Trophoblast cell (in vitro differentiated cells and primary cell): ENCODE measurements around the gene MEIOSIN.

Experiments used
- DNase-seq, 2 donors: peaks; one replicate each; pipeline ENCODE4 v3.0.0-alpha.2; 2016
- H2AFZ ChIP-seq: 2 replicates; pipeline ENCODE4 v1.6.1; 2013; ENCODE audit warnings: low read length, moderate library complexity, mild to moderate bottlenecking; ENCODE audit not compliant: insufficient read depth, poor library complexity
- H2AK5ac ChIP-seq: 2 replicates; pipeline ENCODE4 v1.6.1; 2013; ENCODE audit warnings: mild to moderate bottlenecking, low read length
- H2BK120ac ChIP-seq: 2 replicates; pipeline ENCODE4 v1.6.1; 2013; ENCODE audit warnings: low read length, mild to moderate bottlenecking, moderate library complexity; ENCODE audit not compliant: insufficient read depth, poor library complexity
- H2BK12ac ChIP-seq: 2 replicates; pipeline ENCODE4 v1.6.1; 2013; ENCODE audit warnings: mild to moderate bottlenecking, low read length, moderate library complexity
- H2BK5ac ChIP-seq: 2 replicates; pipeline ENCODE4 v1.6.1; 2013; ENCODE audit warnings: low read length, low read depth, moderate library complexity, mild to moderate bottlenecking; ENCODE audit not compliant: poor library complexity
- H3K14ac ChIP-seq: 2 replicates; pipeline ENCODE4 v1.6.1; 2013; ENCODE audit warnings: mild to moderate bottlenecking, low read length
- H3K18ac ChIP-seq: 2 replicates; pipeline ENCODE4 v1.6.1; 2013; ENCODE audit warnings: mild to moderate bottlenecking, low read length
- H3K23ac ChIP-seq: 2 replicates; pipeline ENCODE4 v1.6.1; 2013; ENCODE audit warnings: low read length
- H3K27ac ChIP-seq: 2 replicates; pipeline ENCODE4 v1.5.1; 2013; ENCODE audit warnings: low read depth, mild to moderate bottlenecking, inconsistent platforms, low read length, moderate library complexity
- H3K27me3 ChIP-seq: 2 replicates; pipeline ENCODE4 v1.6.1; 2013; ENCODE audit warnings: inconsistent platforms, mild to moderate bottlenecking, low read length, moderate library complexity; ENCODE audit not compliant: insufficient read depth
- H3K36me3 ChIP-seq, 2 experiments: 1 replicate in 1 of 2; 2 replicates in 1 of 2; pipeline ENCODE4 v1.6.1; 2013; ENCODE audit warnings: low read length in 2 of 2, mild to moderate bottlenecking in 2 of 2, moderate library complexity in 1 of 2; ENCODE audit not compliant: insufficient read depth in 2 of 2, control insufficient read depth in 1 of 2
- H3K4ac ChIP-seq: 2 replicates; pipeline ENCODE4 v1.6.1; 2013; ENCODE audit warnings: low read depth, mild to moderate bottlenecking, low read length, moderate library complexity
- H3K4me1 ChIP-seq, 2 experiments: 1 replicate in 1 of 2; 2 replicates in 1 of 2; pipeline ENCODE4 v1.6.1; 2013; ENCODE audit warnings: low read length in 2 of 2, mild to moderate bottlenecking in 2 of 2, moderate library complexity in 1 of 2; ENCODE audit not compliant: insufficient read depth in 2 of 2, control insufficient read depth in 1 of 2
- H3K4me2 ChIP-seq: 2 replicates; pipeline ENCODE4 v1.6.1; 2013; ENCODE audit warnings: inconsistent platforms, mild to moderate bottlenecking, low read length, moderate library complexity
- H3K4me3 ChIP-seq: 2 replicates; pipeline ENCODE4 v1.5.1; 2013; ENCODE audit warnings: mild to moderate bottlenecking, low read depth, low read length, inconsistent platforms
- H3K79me1 ChIP-seq: one replicate; pipeline ENCODE4 v1.6.1; 2013; ENCODE audit warnings: low read length
- H3K79me2 ChIP-seq: 2 replicates; pipeline ENCODE4 v1.6.1; 2013; ENCODE audit warnings: low read length, mild to moderate bottlenecking; ENCODE audit not compliant: control insufficient read depth, insufficient read depth, poor library complexity
- H3K9ac ChIP-seq: 2 replicates; pipeline ENCODE4 v1.6.1; 2013; ENCODE audit warnings: mild to moderate bottlenecking, low read length
- H3K9me3 ChIP-seq: 2 replicates; pipeline ENCODE4 v1.6.1; 2013; ENCODE audit warnings: low read depth, mild to moderate bottlenecking, control low read depth, inconsistent platforms, low read length; ENCODE audit not compliant: insufficient read depth
- H4K12ac ChIP-seq: 2 replicates; pipeline ENCODE4 v1.6.1; 2013; ENCODE audit warnings: low read depth, mild to moderate bottlenecking, low read length, moderate library complexity
- H4K8ac ChIP-seq: 2 replicates; pipeline ENCODE4 v1.6.1; 2013; ENCODE audit warnings: low read depth, mild to moderate bottlenecking, low read length, moderate library complexity
- H4K91ac ChIP-seq: one replicate; pipeline ENCODE4 v1.6.1; 2013; ENCODE audit warnings: low read depth, mild to moderate bottlenecking, low read length, moderate library complexity
- WGBS: extraction: QIAGEN DNeasy Blood & Tissue Kit; methylation state at CpG from one replicate; pipeline ENCODE4 v1.1.7; 2013; ENCODE audit warnings: missing lambda C conversion rate; ENCODE audit not compliant: insufficient read length, insufficient coverage; ENCODE audit errors: extremely low coverage; 5-methylcytosine and 5-hydroxymethylcytosine counted together

The MEIOSIN gene

DNA sequence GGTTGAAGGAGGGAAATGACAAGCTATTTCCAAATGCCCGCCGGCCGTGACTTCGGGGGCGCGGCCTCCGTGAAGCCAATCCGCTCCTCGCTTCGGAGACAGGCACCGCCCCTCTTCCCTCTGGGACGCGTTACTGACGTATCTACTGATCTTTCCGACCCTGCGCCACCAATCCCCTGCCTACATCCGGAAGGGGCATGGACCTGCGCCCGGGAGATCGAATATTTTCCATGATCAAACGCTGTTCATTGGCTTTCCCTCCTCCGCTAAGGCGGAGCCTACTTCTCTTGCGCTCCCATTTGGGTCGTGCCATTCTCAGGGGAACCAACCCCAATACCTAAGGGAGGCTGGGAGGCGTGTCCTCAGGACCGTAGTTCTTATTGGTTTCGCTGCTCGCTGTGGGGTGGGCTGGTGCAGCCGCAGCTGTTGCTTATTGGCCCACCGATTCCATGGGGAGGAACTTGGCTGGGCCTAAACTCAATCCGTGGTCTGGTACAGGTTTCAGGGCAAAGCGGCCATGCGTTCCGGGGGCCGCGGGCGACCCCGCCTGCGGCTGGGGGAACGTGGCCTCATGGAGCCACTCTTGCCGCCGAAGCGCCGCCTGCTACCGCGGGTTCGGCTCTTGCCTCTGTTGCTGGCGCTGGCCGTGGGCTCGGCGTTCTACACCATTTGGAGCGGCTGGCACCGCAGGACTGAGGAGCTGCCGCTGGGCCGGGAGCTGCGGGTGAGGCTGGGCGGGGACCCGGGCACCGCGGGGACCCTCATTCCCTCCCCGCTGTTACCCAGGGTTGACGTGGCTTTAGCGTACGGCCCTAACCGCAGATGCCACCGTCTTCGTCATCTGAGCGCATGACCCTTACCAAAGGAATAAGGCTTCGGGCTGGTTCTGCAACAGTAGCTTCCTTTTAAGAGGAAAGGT is 40.8 kb upstream of the MEIOSIN start, which contains the start of gene QPCTL:
QPCTL (plus strand) TSS at position 480 of the 919 bp plus-strand sequence; CDS start at position 518, 38 bp downstream.
- no CpG with 5 or more reads among the region's 70 CpGs for WGBS
- H3K9me3 ChIP-seq: no peaks in the 10 kb centered on the region
- peak within 1 kb of the TSS; percentile 22 for H3K4ac ChIP-seq
- H4K91ac ChIP-seq: peak within 1 kb of the TSS; percentile 80
- H3K79me2 ChIP-seq: peaks cover 5% of the 10 kb centered on the region
- H3K27me3 ChIP-seq: no peaks in the 10 kb centered on the region
- peak within 1 kb of the TSS; percentile 58 for H2AFZ ChIP-seq
- no peak within 1 kb of the TSS for H2AK5ac ChIP-seq
- peak within 1 kb of the TSS; percentile 44 for H2BK5ac ChIP-seq
- peak within 1 kb of the TSS; percentile 74 for H3K14ac ChIP-seq
- peak within 1 kb of the TSS; percentile 95 for H3K4me3 ChIP-seq
- no peak within 1 kb of the TSS for H2BK12ac ChIP-seq
- DNase-seq: peak; percentile 98
- peaks cover 22 to 27% of the 10 kb centered on the region in 2 experiments for H3K36me3 ChIP-seq
- peak within 1 kb of the TSS; percentile 27 for H3K18ac ChIP-seq
- H3K9ac ChIP-seq: peak within 1 kb of the TSS; percentile 85
- H4K12ac ChIP-seq: peak within 1 kb of the TSS; percentile 87
- no peak within 1 kb of the TSS for H3K23ac ChIP-seq
- peak within 1 kb of the TSS; percentile 83 for H4K8ac ChIP-seq
- peak within 1 kb of the TSS; percentile 36 for H2BK120ac ChIP-seq
- no peaks in the 10 kb centered on the region for H3K4me1 ChIP-seq
- peaks cover 6% of the 10 kb centered on the region for H3K79me1 ChIP-seq
- peak within 1 kb of the TSS; percentile 72 for H3K27ac ChIP-seq
- H3K4me2 ChIP-seq: peak within 1 kb of the TSS; percentile 89

DNA sequence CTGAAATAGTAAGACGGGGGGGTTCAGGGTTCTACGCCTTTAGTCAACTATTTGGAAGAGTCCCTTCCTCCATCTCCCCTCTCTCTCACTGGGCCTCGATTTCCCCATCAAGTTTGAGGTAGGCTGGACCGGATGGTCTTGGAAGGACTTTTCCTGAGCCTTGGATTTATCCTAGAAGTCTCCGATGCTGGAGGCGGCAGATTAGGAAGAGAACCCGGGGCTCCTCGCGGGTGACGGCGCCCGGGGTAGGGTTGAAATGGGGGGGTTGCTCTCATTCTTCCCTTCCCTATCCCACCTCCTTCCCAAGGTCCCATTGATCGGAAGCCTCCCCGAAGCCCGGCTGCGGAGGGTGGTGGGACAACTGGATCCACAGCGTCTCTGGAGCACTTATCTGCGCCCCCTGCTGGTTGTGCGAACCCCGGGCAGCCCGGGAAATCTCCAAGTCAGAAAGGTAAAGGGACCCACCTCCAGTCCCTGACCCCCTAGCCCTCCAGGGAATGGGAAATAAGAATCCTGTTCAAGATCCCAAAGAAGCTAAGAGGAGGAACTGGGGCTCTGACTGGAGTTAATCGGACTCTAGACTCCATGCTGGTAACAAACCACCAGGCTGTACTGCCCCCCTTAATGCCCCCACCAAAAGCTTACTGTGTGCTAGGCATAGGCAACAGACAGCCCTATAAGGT is 40.0 kb upstream of the MEIOSIN start:
- Histone ChIP-seq H2BK12ac (no peak overlapping the region), H4K91ac (no peak overlapping the region), H3K79me2 (peaks cover 5% of the 10 kb centered on the region), H3K18ac (no peak overlapping the region), H3K4me3 (peak overlapping the region; percentile 95), H2AFZ (no peak overlapping the region), H3K27me3 (no peaks in the 10 kb centered on the region), H2BK5ac (peak overlapping the region; percentile 44), H3K14ac (no peak overlapping the region), H3K9ac (peak overlapping the region; percentile 81), H3K27ac (no peak overlapping the region), H4K8ac (no peak overlapping the region), H3K9me3 (no peaks in the 10 kb centered on the region), H2AK5ac (no peak overlapping the region), H3K4ac (no peak overlapping the region), H3K36me3 (peaks cover 14 to 20% of the 10 kb centered on the region in 2 experiments), H2BK120ac (no peak overlapping the region), H3K23ac (no peak overlapping the region), H4K12ac (no peak overlapping the region), H3K4me2 (peak overlapping the region; percentile 89), H3K4me1 (no peaks in the 10 kb centered on the region), H3K79me1 (peaks cover 6% of the 10 kb centered on the region)
- WGBS: no CpG with 5 or more reads among the region's 22 CpGs
- peak; percentile 68 to 86 for DNase-seq

GRCh38 chr19:45701676-45702075 is 31.6 kb upstream of the MEIOSIN start:
- Histone ChIP-seq H3K4ac (no peak overlapping the region), H3K27ac (no peak overlapping the region), H3K4me2 (no peak overlapping the region), H3K79me2 (no peaks in the 10 kb centered on the region), H3K4me3 (no peak overlapping the region), H3K36me3 (peaks cover 17 to 23% of the 10 kb centered on the region in 2 experiments), H4K12ac (no peak overlapping the region), H2AK5ac (no peak overlapping the region), H3K4me1 (peaks cover 0 to 4% of the 10 kb centered on the region in 2 experiments), H3K9me3 (peaks cover 4% of the 10 kb centered on the region), H2BK12ac (no peak overlapping the region), H3K14ac (no peak overlapping the region), H4K8ac (no peak overlapping the region), H3K9ac (no peak overlapping the region), H3K18ac (no peak overlapping the region), H2BK5ac (no peak overlapping the region), H2BK120ac (no peak overlapping the region), H3K23ac (no peak overlapping the region), H2AFZ (no peak overlapping the region), H3K79me1 (no peaks in the 10 kb centered on the region), H3K27me3 (no peaks in the 10 kb centered on the region), H4K91ac (no peak overlapping the region)
- WGBS: no CpG with 5 or more reads among the region's 7 CpGs
- no peak for DNase-seq

GRCh38 chr19:45705115-45705514 is 28.1 kb upstream of the MEIOSIN start:
- Histone ChIP-seq H2BK5ac (no peak overlapping the region), H3K79me2 (no peaks in the 10 kb centered on the region), H3K4ac (no peak overlapping the region), H2AFZ (no peak overlapping the region), H3K4me3 (no peak overlapping the region), H3K4me1 (peaks cover 0 to 4% of the 10 kb centered on the region in 2 experiments), H3K9ac (no peak overlapping the region), H4K8ac (no peak overlapping the region), H4K12ac (no peak overlapping the region), H3K27ac (no peak overlapping the region), H2BK12ac (no peak overlapping the region), H3K4me2 (no peak overlapping the region), H2AK5ac (no peak overlapping the region), H3K9me3 (peaks cover 4% of the 10 kb centered on the region), H3K27me3 (no peaks in the 10 kb centered on the region), H4K91ac (no peak overlapping the region), H3K14ac (no peak overlapping the region), H3K79me1 (no peaks in the 10 kb centered on the region), H3K18ac (no peak overlapping the region), H2BK120ac (no peak overlapping the region), H3K36me3 (peaks cover 16 to 19% of the 10 kb centered on the region in 2 experiments), H3K23ac (no peak overlapping the region)
- DNase-seq: no peak
- WGBS: no CpG with 5 or more reads among the region's 9 CpGs
